IPS-15b (cell line): ENCODE data around the gene FGF14.

Experiments
- H3K27me3 ChIP-seq: one replicate; pipeline ENCODE4 v1.6.1; 2013; ENCODE audit warnings: low read length; ENCODE audit not compliant: control insufficient read depth, insufficient read depth
- H3K36me3 ChIP-seq: one replicate; pipeline ENCODE4 v1.6.1; 2013; ENCODE audit warnings: low read length; ENCODE audit not compliant: control insufficient read depth, insufficient read depth
- H3K4me1 ChIP-seq: one replicate; pipeline ENCODE4 v1.6.1; 2013; ENCODE audit warnings: mild to moderate bottlenecking, low read length; ENCODE audit not compliant: control insufficient read depth, insufficient read depth
- H3K4me3 ChIP-seq: one replicate; pipeline ENCODE4 v1.5.1; 2013; ENCODE audit warnings: low read depth, low read length
- H3K9ac ChIP-seq: one replicate; pipeline ENCODE4 v1.6.1; 2013; ENCODE audit warnings: low read depth, mild to moderate bottlenecking, low read length
- H3K9me3 ChIP-seq: one replicate; pipeline ENCODE4 v1.6.1; 2013; ENCODE audit warnings: mild to moderate bottlenecking, low read length; ENCODE audit not compliant: control insufficient read depth, insufficient read depth

Gene FGF14

GRCh38 chr13:101951114-101951513 lies 450.7 kb downstream of the FGF14 start:
- Histone ChIP-seq H3K9ac (no peak overlapping the region), H3K9me3 (no peaks in the 10 kb centered on the region), H3K4me1 (no peaks in the 10 kb centered on the region), H3K36me3 (no peaks in the 10 kb centered on the region), H3K27me3 (no peaks in the 10 kb centered on the region), H3K4me3 (no peak overlapping the region)

- Histone ChIP-seq H3K4me1 (no peaks in the 10 kb centered on the region), H3K9me3 (no peaks in the 10 kb centered on the region), H3K9ac (no peak overlapping the region), H3K27me3 (no peaks in the 10 kb centered on the region), H3K36me3 (no peaks in the 10 kb centered on the region), H3K4me3 (no peak overlapping the region)
Measured at GRCh38 chr13:101949681-101950080, 452.2 kb downstream of the FGF14 start.

GRCh38 chr13:101946401-101946800 lies 455.4 kb downstream of the FGF14 start:
- Histone ChIP-seq H3K4me3 (no peak overlapping the region), H3K9me3 (no peaks in the 10 kb centered on the region), H3K9ac (no peak overlapping the region), H3K27me3 (no peaks in the 10 kb centered on the region), H3K36me3 (no peaks in the 10 kb centered on the region), H3K4me1 (no peaks in the 10 kb centered on the region)

- Histone ChIP-seq H3K9me3 (no peaks in the 10 kb centered on the region), H3K27me3 (no peaks in the 10 kb centered on the region), H3K9ac (no peak overlapping the region), H3K4me1 (no peaks in the 10 kb centered on the region), H3K4me3 (no peak overlapping the region), H3K36me3 (no peaks in the 10 kb centered on the region)
Measured at GRCh38 chr13:101945435-101945834, 456.4 kb downstream of the FGF14 start.

GRCh38 chr13:101944521-101944920 lies 457.3 kb downstream of the FGF14 start:
- no peaks in the 10 kb centered on the region for H3K27me3 ChIP-seq
- no peaks in the 10 kb centered on the region for H3K4me1 ChIP-seq
- no peak overlapping the region for H3K4me3 ChIP-seq
- no peak overlapping the region for H3K9ac ChIP-seq
- no peaks in the 10 kb centered on the region for H3K9me3 ChIP-seq
- no peaks in the 10 kb centered on the region for H3K36me3 ChIP-seq

- H3K4me1 ChIP-seq, result no peaks in the 10 kb centered on the region
- H3K27me3 ChIP-seq, result no peaks in the 10 kb centered on the region
- no peak overlapping the region for H3K4me3 ChIP-seq
- no peaks in the 10 kb centered on the region for H3K36me3 ChIP-seq
- H3K9ac ChIP-seq, result no peak overlapping the region
- no peaks in the 10 kb centered on the region for H3K9me3 ChIP-seq
Measured at GRCh38 chr13:101942535-101943157, 459.2 kb downstream of the FGF14 start.

- no peak overlapping the region for H3K9ac ChIP-seq
- no peaks in the 10 kb centered on the region for H3K36me3 ChIP-seq
- H3K4me3 ChIP-seq, result no peak overlapping the region
- H3K4me1 ChIP-seq, result no peaks in the 10 kb centered on the region
- no peaks in the 10 kb centered on the region for H3K27me3 ChIP-seq
- no peaks in the 10 kb centered on the region for H3K9me3 ChIP-seq
Measured at GRCh38 chr13:101942038-101942437, 459.8 kb downstream of the FGF14 start.

- no peaks in the 10 kb centered on the region for H3K9me3 ChIP-seq
- H3K9ac ChIP-seq, result no peak overlapping the region
- H3K4me1 ChIP-seq, result no peaks in the 10 kb centered on the region
- H3K27me3 ChIP-seq, result no peaks in the 10 kb centered on the region
- H3K4me3 ChIP-seq, result no peak overlapping the region
- no peaks in the 10 kb centered on the region for H3K36me3 ChIP-seq
Measured at GRCh38 chr13:101941095-101941783, 460.6 kb downstream of the FGF14 start.

GRCh38 chr13:101939370-101939769 lies 462.5 kb downstream of the FGF14 start:
- Histone ChIP-seq H3K4me3 (no peak overlapping the region), H3K27me3 (no peaks in the 10 kb centered on the region), H3K9ac (no peak overlapping the region), H3K9me3 (no peaks in the 10 kb centered on the region), H3K4me1 (no peaks in the 10 kb centered on the region), H3K36me3 (no peaks in the 10 kb centered on the region)

DNA sequence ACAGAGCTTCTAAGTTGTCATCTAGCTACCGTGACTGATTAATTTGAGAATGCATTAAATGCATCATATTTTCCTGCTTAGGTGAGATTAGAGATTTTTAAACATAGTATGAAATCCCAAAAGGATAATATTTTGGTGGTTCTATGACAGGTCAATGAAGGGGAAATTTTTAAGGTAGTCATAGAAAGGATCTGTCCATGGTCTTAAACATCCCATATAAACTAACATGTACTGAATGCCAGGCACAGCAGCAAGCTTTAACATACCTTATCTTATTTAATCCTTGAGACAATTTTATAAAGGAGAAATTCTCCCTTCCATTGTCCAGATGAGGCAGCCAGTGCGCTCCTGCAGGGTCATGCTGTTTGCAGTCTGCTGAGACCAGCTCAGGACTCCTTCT lies 466.0 kb downstream of the FGF14 start:
- Histone ChIP-seq H3K4me3 (no peak overlapping the region), H3K36me3 (no peaks in the 10 kb centered on the region), H3K4me1 (no peaks in the 10 kb centered on the region), H3K9me3 (no peaks in the 10 kb centered on the region), H3K27me3 (no peaks in the 10 kb centered on the region), H3K9ac (no peak overlapping the region)

- no peaks in the 10 kb centered on the region for H3K4me1 ChIP-seq
- H3K4me3 ChIP-seq, result no peak overlapping the region
- no peak overlapping the region for H3K9ac ChIP-seq
- no peaks in the 10 kb centered on the region for H3K9me3 ChIP-seq
- H3K36me3 ChIP-seq, result no peaks in the 10 kb centered on the region
- H3K27me3 ChIP-seq, result no peaks in the 10 kb centered on the region
Measured at GRCh38 chr13:101931186-101931585, 470.7 kb downstream of the FGF14 start.

DNA sequence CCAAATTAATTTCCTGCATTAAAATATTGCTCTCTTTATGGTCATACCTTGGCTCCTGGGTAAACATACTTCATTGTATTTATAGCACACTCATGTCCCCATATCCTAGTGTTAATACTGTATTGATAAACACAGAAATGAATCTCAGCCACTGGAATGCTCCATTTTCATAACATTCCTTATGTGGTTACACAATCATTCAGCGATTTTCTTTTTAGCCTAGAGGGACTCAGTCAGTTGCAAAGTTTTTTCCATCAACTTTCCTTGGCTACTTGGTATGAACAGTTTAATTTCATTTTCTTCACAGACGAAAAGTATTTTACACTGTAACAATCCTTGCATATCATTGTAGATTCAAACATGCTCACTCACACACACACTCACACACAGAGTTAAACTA lies 471.5 kb downstream of the FGF14 start:
- H3K36me3 ChIP-seq, result no peaks in the 10 kb centered on the region
- no peaks in the 10 kb centered on the region for H3K27me3 ChIP-seq
- H3K4me1 ChIP-seq, result no peaks in the 10 kb centered on the region
- no peak overlapping the region for H3K4me3 ChIP-seq
- H3K9me3 ChIP-seq, result no peaks in the 10 kb centered on the region
- H3K9ac ChIP-seq, result no peak overlapping the region
